ENCODE data around the gene PSIP1.
"Not testable (repeated sequence)": the region's sequence is repeated elsewhere in the genome, so short reads cannot be mapped to it uniquely, and the experiment has no call there.

The PSIP1 gene

GRCh38 chr9:15433191-15433590 lies 77.6 kb downstream of the PSIP1 start:
- no peak for DNase-seq (ENCODE audit: low read depth in 2 of 2)

GRCh38 chr9:15430920-15431844 lies 79.6 kb downstream of the PSIP1 start:
- no peak for DNase-seq (ENCODE audit: low read depth in 2 of 2)

- DNase-seq (ENCODE audit: low read depth in 2 of 2) = not testable (repeated sequence)
These were observed 83.1 kb downstream of the PSIP1 start for GRCh38 chr9:15427702-15428101.

- DNase-seq (ENCODE audit: low read depth in 2 of 2) = no peak
These were observed 84.8 kb downstream of the PSIP1 start for GRCh38 chr9:15426019-15426418.

- DNase-seq (ENCODE audit: low read depth in 2 of 2) = no peak
These were observed 87.4 kb downstream of the PSIP1 start for GRCh38 chr9:15423231-15423985.

- peak; percentile 83 for DNase-seq (ENCODE audit: low read depth in 2 of 2)
These were observed 88.2 kb downstream of the PSIP1 start, which contains the start of gene SNAPC3 for GRCh38 chr9:15422372-15423230. SNAPC3 (plus strand) TSS chr9:15422876; CDS start chr9:15422880, 4 bp downstream.

GRCh38 chr9:15421990-15422371 lies 88.8 kb downstream of the PSIP1 start:
- no peak for DNase-seq (ENCODE audit: low read depth in 2 of 2)

GRCh38 chr9:15421532-15421931 lies 89.2 kb downstream of the PSIP1 start:
- no peak for DNase-seq (ENCODE audit: low read depth in 2 of 2)

GRCh38 chr9:15420796-15421195 lies 90.0 kb downstream of the PSIP1 start:
- no peak for DNase-seq (ENCODE audit: low read depth in 2 of 2)

- no peak for DNase-seq (ENCODE audit: low read depth in 2 of 2)
These were observed 93.1 kb downstream of the PSIP1 start for GRCh38 chr9:15417626-15418025.

- DNase-seq (ENCODE audit: low read depth in 2 of 2) = no peak
These were observed 93.9 kb downstream of the PSIP1 start for GRCh38 chr9:15416880-15417279.

Data from stimulated activated CD8-positive, alpha-beta memory T cell treated with anti-CD3 and anti-CD28 coated beads, Interleukin-2, amount 100 ng/mL, for 1 hour (primary cell).